H9 (cell line): Measurements from ENCODE around the gene RBFOX1. TPM values are rescaled to one million over a fixed set of nuclear protein-coding genes. Genes with fewer than 3 reads are reported as not detected.

Experiments used
- DNase-seq: peaks from one replicate; pipeline ENCODE4 v3.0.0-alpha.2; 2017
- H2AFZ ChIP-seq: one replicate; pipeline ENCODE4 v1.6.1; 2013; ENCODE audit warnings: mild to moderate bottlenecking, low read length, control low read depth, moderate library complexity
- H2AK5ac ChIP-seq: 2 replicates; pipeline ENCODE4 v1.6.1; 2013; ENCODE audit warnings: low read length, control low read depth, mixed read lengths; ENCODE audit not compliant: insufficient read length
- H2BK120ac ChIP-seq: one replicate; pipeline ENCODE4 v1.6.1; 2013; ENCODE audit warnings: low read depth, mild to moderate bottlenecking, low read length, control low read depth, inconsistent platforms; ENCODE audit not compliant: poor library complexity, severe bottlenecking
- H2BK12ac ChIP-seq: 2 replicates; pipeline ENCODE4 v1.6.1; 2013; ENCODE audit warnings: low read length, control low read depth, mixed read lengths, low read depth; ENCODE audit not compliant: insufficient read length
- H2BK15ac ChIP-seq: 2 replicates; pipeline ENCODE4 v1.6.1; 2013; ENCODE audit warnings: low read depth, low read length, control low read depth
- H2BK20ac ChIP-seq: one replicate; pipeline ENCODE4 v1.6.1; 2013; ENCODE audit warnings: low read depth, mild to moderate bottlenecking, low read length, control low read depth, inconsistent platforms; ENCODE audit not compliant: poor library complexity, severe bottlenecking
- H2BK5ac ChIP-seq: 2 replicates; pipeline ENCODE4 v1.6.1; 2013; ENCODE audit warnings: low read length, control low read depth, mixed read lengths; ENCODE audit not compliant: insufficient read length
- H3K14ac ChIP-seq: 2 replicates; pipeline ENCODE4 v1.6.1; 2013; ENCODE audit warnings: low read length, control low read depth; ENCODE audit not compliant: insufficient read depth
- H3K18ac ChIP-seq: 2 replicates; pipeline ENCODE4 v1.6.1; 2013; ENCODE audit warnings: low read depth, mild to moderate bottlenecking, mixed read lengths, low read length, control low read depth; ENCODE audit not compliant: insufficient read length
- H3K23ac ChIP-seq: 2 replicates; pipeline ENCODE4 v1.6.1; 2013; ENCODE audit warnings: low read length, control low read depth, mixed read lengths, low read depth; ENCODE audit not compliant: insufficient read length
- H3K23me2 ChIP-seq: 2 replicates; pipeline ENCODE4 v1.6.1; 2013; ENCODE audit warnings: low read depth, mild to moderate bottlenecking, mixed read lengths, low read length, control low read depth; ENCODE audit not compliant: insufficient read length, poor library complexity, severe bottlenecking
- H3K27ac ChIP-seq: 2 replicates; pipeline ENCODE4 v1.5.1; 2013; ENCODE audit warnings: low read length, control low read depth, mixed read lengths, low read depth; ENCODE audit not compliant: insufficient read length
- H3K27me3 ChIP-seq: 2 replicates; pipeline ENCODE4 v1.6.1; 2013; ENCODE audit warnings: low read length, control low read depth, inconsistent platforms; ENCODE audit not compliant: insufficient read depth
- H3K4ac ChIP-seq: 2 replicates; pipeline ENCODE4 v1.6.1; 2013; ENCODE audit warnings: low read depth, mild to moderate bottlenecking, control low read depth, inconsistent platforms, low read length, moderate library complexity
- H3K4me1 ChIP-seq: 2 replicates; pipeline ENCODE4 v1.6.1; 2013; ENCODE audit warnings: low read length, control low read depth, inconsistent platforms; ENCODE audit not compliant: insufficient read depth
- H3K4me2 ChIP-seq: 2 replicates; pipeline ENCODE4 v1.6.1; 2013; ENCODE audit warnings: low read length, control low read depth, mixed read lengths; ENCODE audit not compliant: insufficient read length, insufficient read depth
- H3K56ac ChIP-seq: 2 replicates; pipeline ENCODE4 v1.6.1; 2013; ENCODE audit warnings: low read depth, mild to moderate bottlenecking, mixed read lengths, low read length, control low read depth; ENCODE audit not compliant: insufficient read length
- H3K79me1 ChIP-seq: 2 replicates; pipeline ENCODE4 v1.6.1; 2013; ENCODE audit warnings: low read depth, mild to moderate bottlenecking, moderate library complexity, low read length, control low read depth, inconsistent platforms; ENCODE audit not compliant: insufficient read depth, poor library complexity, severe bottlenecking
- H3K79me2 ChIP-seq: 2 replicates; pipeline ENCODE4 v1.6.1; 2013; ENCODE audit warnings: low read length, control low read depth, inconsistent platforms; ENCODE audit not compliant: insufficient read depth
- H3K9ac ChIP-seq: 2 replicates; pipeline ENCODE4 v1.6.1; 2013; ENCODE audit warnings: low read length, control low read depth, mixed read lengths; ENCODE audit not compliant: insufficient read length; ENCODE audit errors: extremely low read depth
- H3K9me3 ChIP-seq: one replicate; pipeline ENCODE4 v1.6.1; 2013; ENCODE audit warnings: low read depth, low read length, inconsistent platforms; ENCODE audit not compliant: control insufficient read depth
- H3T11ph ChIP-seq: one replicate; pipeline ENCODE4 v1.6.1; 2013; ENCODE audit warnings: mild to moderate bottlenecking, low read length, control low read depth, inconsistent platforms
- H4K20me1 ChIP-seq: one replicate; pipeline ENCODE4 v1.6.1; 2013; ENCODE audit not compliant: control insufficient read depth, insufficient read length, insufficient read depth
- H4K5ac ChIP-seq: 2 replicates; pipeline ENCODE4 v1.6.1; 2013; ENCODE audit warnings: low read depth, mild to moderate bottlenecking, mixed read lengths, low read length, control low read depth; ENCODE audit not compliant: insufficient read length
- H4K8ac ChIP-seq: replicated peaks from 2 replicates; pipeline ENCODE4 v1.6.1; 2013; ENCODE audit warnings: low read length, control low read depth, mixed read lengths, low read depth; ENCODE audit not compliant: insufficient read length
- H4K91ac ChIP-seq: 2 replicates; pipeline ENCODE4 v1.6.1; 2013; ENCODE audit warnings: low read depth, mild to moderate bottlenecking, moderate library complexity, mixed read lengths, low read length, control low read depth; ENCODE audit not compliant: insufficient read length
- H3K27ac Mint-ChIP-seq, 3 experiments: 2 replicates in 2 of 3; 3 replicates in 1 of 3; pipeline ENCODE4 v1.8.0; 2020 to 2021; ENCODE audit warnings: mixed read lengths in 3 of 3, mild to moderate bottlenecking in 1 of 3, moderate library complexity in 1 of 3
- H3K27me3 Mint-ChIP-seq: 2 replicates; pipeline ENCODE4 v1.8.0; 2021; ENCODE audit warnings: low read depth, mild to moderate bottlenecking, moderate library complexity, mixed read lengths
- H3K36me3 Mint-ChIP-seq, 3 experiments: 2 replicates in 2 of 3; 3 replicates in 1 of 3; pipeline ENCODE4 v1.8.0; 2020 to 2021; ENCODE audit warnings: low read depth in 3 of 3, mixed read lengths in 3 of 3; ENCODE audit not compliant: insufficient read depth in 1 of 3
- H3K4me1 Mint-ChIP-seq, 2 experiments: 2 replicates each; pipeline ENCODE4 v1.8.0; 2020; ENCODE audit warnings: mixed read lengths in 2 of 2
- H3K4me3 Mint-ChIP-seq, 2 experiments: 2 replicates in 1 of 2; 3 replicates in 1 of 2; pipeline ENCODE4 v1.8.0; 2020 to 2021; ENCODE audit warnings: mild to moderate bottlenecking in 2 of 2, mixed read lengths in 2 of 2, moderate library complexity in 1 of 2
- H3K9me3 Mint-ChIP-seq, 2 experiments: 2 replicates in 1 of 2; 3 replicates in 1 of 2; pipeline ENCODE4 v1.8.0; 2020; ENCODE audit warnings: mild to moderate bottlenecking in 2 of 2, mixed read lengths in 2 of 2, moderate library complexity in 1 of 2
- WGBS: extraction: QIAGEN DNeasy Blood & Tissue Kit; methylation state at CpG from one replicate; pipeline ENCODE4 v1.1.7; 2013; ENCODE audit warnings: missing lambda C conversion rate, low lambda C conversion rate, mixed read lengths; ENCODE audit not compliant: insufficient read length; ENCODE audit errors: extremely low coverage; 5-methylcytosine and 5-hydroxymethylcytosine counted together
- total RNA-seq: library from RNA; stranded (reverse); gene quantifications from 2 replicates; pipeline ENCODE4 v1.2.1, GENCODE V29; 2021
- TF ChIP-seq, protein P1 (sequence below): fragments of 200-600 bp; sonication (generic); conservative IDR thresholded peaks from 3 replicates; pipeline ENCODE4 v1.8.0; 2021; ENCODE audit warnings: antibody characterized with exemption, mild to moderate bottlenecking

RBFOX1 gene
- total RNA-seq, 1 experiment from 2014 or later = 2.0 TPM

DNA sequence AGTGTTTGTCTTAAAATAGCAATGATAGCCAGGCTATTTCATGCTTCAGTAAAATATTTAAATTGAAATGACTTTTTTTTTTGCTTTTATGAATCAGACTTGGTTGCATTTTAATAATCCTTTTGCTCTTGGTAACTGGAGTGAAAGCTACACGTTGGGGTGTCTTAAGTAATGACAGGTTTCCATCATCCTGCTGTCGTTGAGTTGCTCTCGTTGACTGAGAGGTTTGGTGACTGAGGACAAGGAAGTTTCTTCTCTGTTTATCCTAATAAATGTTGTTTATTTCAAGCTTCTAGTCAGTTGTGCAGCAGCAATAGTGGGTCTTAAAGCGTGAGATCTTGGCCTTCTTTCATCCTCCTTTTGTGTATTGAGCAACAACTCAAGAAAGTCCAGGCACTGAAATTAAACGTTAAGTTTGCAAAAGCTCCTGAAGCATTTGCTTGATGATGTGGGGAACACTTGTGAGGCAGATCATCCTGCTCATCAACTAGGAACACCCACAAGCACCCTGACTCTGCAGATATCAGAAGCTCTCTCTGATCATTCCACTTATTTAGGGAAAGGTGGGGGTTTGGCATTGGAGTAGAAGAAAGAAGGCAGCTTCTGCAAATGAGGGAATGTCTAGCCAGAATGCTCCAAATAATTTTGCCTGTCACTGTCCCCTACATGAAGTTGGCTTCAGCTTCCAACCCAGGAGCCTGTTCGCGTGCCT, 179.1 kb downstream of the RBFOX1 start:
- Histone ChIP-seq H3K27me3 (no peaks in the 10 kb centered on the region), H3K4me2 (no peak overlapping the region), H3K23me2 (no peaks in the 10 kb centered on the region), H2BK15ac (no peak overlapping the region), H2BK120ac (no peak overlapping the region), H2BK12ac (no peak overlapping the region), H3K27ac (no peak overlapping the region), H3K56ac (no peak overlapping the region), H4K5ac (no peak overlapping the region), H4K91ac (no peak overlapping the region), H4K20me1 (no peaks in the 10 kb centered on the region), H3K4ac (no peak overlapping the region), H3K18ac (no peak overlapping the region), H2BK20ac (no peak overlapping the region), H3K79me2 (no peaks in the 10 kb centered on the region), H3T11ph (no peak overlapping the region), H3K23ac (no peak overlapping the region), H2BK5ac (no peak overlapping the region), H3K14ac (no peak overlapping the region), H3K9me3 (no peaks in the 10 kb centered on the region), H3K79me1 (no peaks in the 10 kb centered on the region), H2AFZ (no peak overlapping the region), H2AK5ac (no peak overlapping the region), H3K9ac (no peak overlapping the region), H3K4me1 (no peaks in the 10 kb centered on the region; the same call in 1 of the 2 replicates), H4K8ac (no peak overlapping the region)
- Mint-ChIP-seq H3K27me3 (peaks cover 2% of the 10 kb centered on the region; the same call in 1 of the 2 replicates), H3K27ac (no peak overlapping the region; a peak in 1 of 7 replicates), H3K9me3 (peaks cover 0 to 5% of the 10 kb centered on the region in 2 experiments; a peak in 2 of 5 replicates), H3K36me3 (peaks cover 0 to 8% (median 3%) of the 10 kb centered on the region in 3 experiments; a peak in 2 of 7 replicates), H3K4me1 (peaks cover 13 to 19% of the 10 kb centered on the region in 2 experiments), H3K4me3 (no peak overlapping the region)
- no CpG with 5 or more reads among the region's 7 CpGs for WGBS
- DNase-seq = no peak
- TF ChIP-seq, protein P1, sequence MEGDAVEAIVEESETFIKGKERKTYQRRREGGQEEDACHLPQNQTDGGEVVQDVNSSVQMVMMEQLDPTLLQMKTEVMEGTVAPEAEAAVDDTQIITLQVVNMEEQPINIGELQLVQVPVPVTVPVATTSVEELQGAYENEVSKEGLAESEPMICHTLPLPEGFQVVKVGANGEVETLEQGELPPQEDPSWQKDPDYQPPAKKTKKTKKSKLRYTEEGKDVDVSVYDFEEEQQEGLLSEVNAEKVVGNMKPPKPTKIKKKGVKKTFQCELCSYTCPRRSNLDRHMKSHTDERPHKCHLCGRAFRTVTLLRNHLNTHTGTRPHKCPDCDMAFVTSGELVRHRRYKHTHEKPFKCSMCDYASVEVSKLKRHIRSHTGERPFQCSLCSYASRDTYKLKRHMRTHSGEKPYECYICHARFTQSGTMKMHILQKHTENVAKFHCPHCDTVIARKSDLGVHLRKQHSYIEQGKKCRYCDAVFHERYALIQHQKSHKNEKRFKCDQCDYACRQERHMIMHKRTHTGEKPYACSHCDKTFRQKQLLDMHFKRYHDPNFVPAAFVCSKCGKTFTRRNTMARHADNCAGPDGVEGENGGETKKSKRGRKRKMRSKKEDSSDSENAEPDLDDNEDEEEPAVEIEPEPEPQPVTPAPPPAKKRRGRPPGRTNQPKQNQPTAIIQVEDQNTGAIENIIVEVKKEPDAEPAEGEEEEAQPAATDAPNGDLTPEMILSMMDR = no peak
